Mucosa of descending colon (tissue), 3 donors: Measurements from ENCODE around the gene PCBP3. TPM values are rescaled to one million over a fixed set of nuclear protein-coding genes. Genes with fewer than 3 reads are reported as not detected.

Experiments used
- ATAC-seq: fragments of 200-7000 bp; cut with Tn5 transposase; one replicate; pipeline ENCODE4 v1.9.1; 2020; ENCODE audit warnings: mild to moderate bottlenecking, moderate library complexity
- DNase-seq, 3 donors: peaks; one replicate each; pipeline ENCODE4 v3.0.0-alpha.2; 2020
- H3K36me3 ChIP-seq: fragments of 200-600 bp; one replicate; pipeline ENCODE4 v1.8.0; 2021; ENCODE audit warnings: low read depth, mild to moderate bottlenecking
- H3K4me1 ChIP-seq: fragments of 200-600 bp; one replicate; pipeline ENCODE4 v1.8.0; 2021; ENCODE audit warnings: low read depth, mild to moderate bottlenecking
- H3K4me3 ChIP-seq: fragments of 200-600 bp; one replicate; pipeline ENCODE4 v1.8.0; 2021; ENCODE audit warnings: mild to moderate bottlenecking
- H3K9me3 ChIP-seq: fragments of 200-600 bp; one replicate; pipeline ENCODE4 v1.8.0; 2021; ENCODE audit warnings: mild to moderate bottlenecking
- intact Hi-C, 2 donors: fragments of 100-400 bp; cut with DNase I in 1 of 2; cut with micrococcal nuclease in 1 of 2; formaldehyde crosslinking; loops; one replicate each; pipeline versions ENCODE4 v1.11.0 to v1.11.1; 2022; cut with DNase I, micrococcal nuclease
- total RNA-seq, 3 donors: library from RNA; stranded (reverse); fragmentation: NEBNext Ultra II Directional in 2 of 3; extraction: Animal tissue kit (Norgen Biotek cat#: 25700) in 2 of 3; gene quantifications; one replicate each; pipeline versions ENCODE4 v1.2.1 to v1.2.4, GENCODE V29; 2021 to 2023
- TF ChIP-seq, protein P1 (sequence below): fragments of 200-600 bp; IDR thresholded peaks from one replicate; pipeline ENCODE4 v1.8.0; 2022; ENCODE audit warnings: antibody characterized with exemption, mild to moderate bottlenecking
- donor health status: DM: no; HTN: no; CAD: no; lungs with moderate emphysema.
- donor health status: DM: no; HTN: no; CAD: no.
- donor health status: DM: no; HTN: yes; CAD: no.

Gene PCBP3
- total RNA-seq, 3 donors from 2014 or later, result 4.5 to 18.4 (median 7.6) TPM

DNA sequence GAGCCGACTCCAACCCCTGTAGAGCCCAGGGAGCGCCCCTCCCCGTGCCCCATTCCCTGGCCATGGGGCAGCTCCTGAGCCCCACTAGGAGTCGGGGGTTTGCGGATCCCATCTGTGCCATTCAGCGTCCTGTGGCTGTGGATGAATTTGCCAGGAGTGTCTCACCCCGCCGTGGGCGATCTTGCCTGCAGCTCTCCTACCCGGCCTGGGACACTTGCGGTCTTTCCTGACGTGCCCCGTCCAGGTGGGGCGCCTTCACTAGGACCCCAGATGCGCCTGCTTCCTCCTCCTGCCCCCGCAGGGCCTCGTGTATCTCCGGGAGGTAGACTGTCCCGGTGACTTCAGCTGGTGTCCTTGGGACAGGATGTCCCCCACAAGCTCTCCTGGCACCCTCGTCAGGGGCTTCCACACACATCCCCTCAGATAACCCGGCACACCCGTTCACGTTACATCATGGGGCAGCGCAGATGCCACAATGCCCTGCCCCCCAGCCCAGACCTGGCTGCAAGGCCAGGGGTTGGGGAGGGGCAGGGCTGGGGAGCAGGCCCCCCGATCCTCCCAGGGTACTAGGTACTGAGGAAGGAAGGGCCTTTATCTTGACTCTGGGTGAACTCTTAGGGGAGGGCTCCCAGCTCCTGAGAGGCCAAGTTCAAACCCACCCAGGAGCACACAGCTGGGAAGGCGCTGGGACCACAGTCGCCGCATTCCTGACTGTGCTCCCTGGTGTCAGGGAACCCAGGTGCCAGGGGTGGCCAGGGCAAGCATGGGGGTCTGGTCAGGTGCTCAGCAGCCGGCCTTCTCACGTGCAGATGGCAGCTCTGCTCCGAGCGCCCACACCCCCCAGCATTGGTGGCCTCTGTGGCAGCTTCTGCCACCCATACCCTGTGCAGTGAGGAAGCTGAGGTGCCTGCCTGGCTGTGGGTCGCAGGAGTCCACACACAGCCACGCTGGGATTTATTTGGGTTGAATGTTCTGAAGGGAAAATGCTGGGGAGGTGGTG is 284.6 kb downstream of the PCBP3 start:
- H3K36me3 ChIP-seq, result no peaks in the 10 kb centered on the region
- H3K4me3 ChIP-seq, result no peak overlapping the region
- ATAC-seq, result no peak
- TF ChIP-seq, protein P1, sequence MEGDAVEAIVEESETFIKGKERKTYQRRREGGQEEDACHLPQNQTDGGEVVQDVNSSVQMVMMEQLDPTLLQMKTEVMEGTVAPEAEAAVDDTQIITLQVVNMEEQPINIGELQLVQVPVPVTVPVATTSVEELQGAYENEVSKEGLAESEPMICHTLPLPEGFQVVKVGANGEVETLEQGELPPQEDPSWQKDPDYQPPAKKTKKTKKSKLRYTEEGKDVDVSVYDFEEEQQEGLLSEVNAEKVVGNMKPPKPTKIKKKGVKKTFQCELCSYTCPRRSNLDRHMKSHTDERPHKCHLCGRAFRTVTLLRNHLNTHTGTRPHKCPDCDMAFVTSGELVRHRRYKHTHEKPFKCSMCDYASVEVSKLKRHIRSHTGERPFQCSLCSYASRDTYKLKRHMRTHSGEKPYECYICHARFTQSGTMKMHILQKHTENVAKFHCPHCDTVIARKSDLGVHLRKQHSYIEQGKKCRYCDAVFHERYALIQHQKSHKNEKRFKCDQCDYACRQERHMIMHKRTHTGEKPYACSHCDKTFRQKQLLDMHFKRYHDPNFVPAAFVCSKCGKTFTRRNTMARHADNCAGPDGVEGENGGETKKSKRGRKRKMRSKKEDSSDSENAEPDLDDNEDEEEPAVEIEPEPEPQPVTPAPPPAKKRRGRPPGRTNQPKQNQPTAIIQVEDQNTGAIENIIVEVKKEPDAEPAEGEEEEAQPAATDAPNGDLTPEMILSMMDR, result no peak
- no peak for DNase-seq
- no peaks in the 10 kb centered on the region for H3K4me1 ChIP-seq
- H3K9me3 ChIP-seq, result no peaks in the 10 kb centered on the region
- intact Hi-C loops, result no loop called here

DNA sequence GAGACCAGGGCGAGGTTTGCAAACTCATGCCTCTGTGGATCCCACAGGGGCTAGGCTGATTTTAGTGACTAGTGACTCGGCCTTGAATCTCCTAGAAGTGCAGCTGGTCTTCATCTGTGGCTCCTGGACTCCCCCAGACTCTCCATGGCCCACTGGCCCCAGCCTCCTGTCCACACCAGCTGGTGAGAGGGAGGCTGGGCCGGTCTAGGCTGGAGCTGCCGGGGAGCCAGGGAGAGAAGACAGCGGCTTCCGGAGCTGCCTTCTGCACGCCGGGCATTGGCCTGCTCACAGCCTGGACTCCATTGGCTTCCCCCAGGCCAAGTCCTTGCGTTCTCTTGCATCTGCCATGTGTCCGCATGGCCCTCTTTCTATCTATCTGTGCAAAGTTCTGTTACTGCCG is 285.9 kb downstream of the PCBP3 start:
- H3K4me1 ChIP-seq, result no peaks in the 10 kb centered on the region
- TF ChIP-seq, protein P1, result no peak
- H3K9me3 ChIP-seq, result no peaks in the 10 kb centered on the region
- no peak overlapping the region for H3K4me3 ChIP-seq
- H3K36me3 ChIP-seq, result no peaks in the 10 kb centered on the region
- intact Hi-C loops, result no loop called here
- no peak for ATAC-seq
- no peak for DNase-seq

DNA sequence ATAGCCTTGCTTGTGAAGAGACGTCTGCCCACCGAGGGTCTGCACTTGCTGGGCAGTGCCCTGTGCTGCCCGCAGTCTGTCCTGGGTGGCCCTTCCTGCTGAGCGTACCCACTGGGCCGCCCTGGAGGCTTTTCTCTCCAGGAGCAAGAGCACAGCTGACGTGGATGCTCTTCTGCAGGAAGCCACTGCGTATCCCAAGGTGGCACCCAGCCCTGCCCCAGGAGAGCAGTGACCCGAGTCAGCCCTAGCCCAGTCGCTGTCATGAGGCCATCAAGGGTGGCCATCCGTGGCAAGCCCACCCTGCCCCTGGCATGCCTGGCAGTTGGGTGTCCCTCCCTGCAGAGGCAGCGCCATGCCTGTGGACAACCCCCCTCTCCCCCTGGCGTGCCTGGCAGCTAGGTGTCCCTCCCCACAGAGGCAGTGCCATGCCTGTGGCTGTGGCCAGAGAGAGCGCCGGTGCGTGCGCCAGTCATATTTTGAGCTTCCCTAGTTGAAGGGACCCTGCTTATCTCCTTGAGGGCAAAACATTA is 286.8 kb downstream of the PCBP3 start:
- Histone ChIP-seq H3K36me3 (no peaks in the 10 kb centered on the region), H3K9me3 (no peaks in the 10 kb centered on the region), H3K4me3 (no peak overlapping the region), H3K4me1 (no peaks in the 10 kb centered on the region)
- DNase-seq (no peak), ATAC-seq (no peak)
- TF ChIP-seq, protein P1, result no peak
- intact Hi-C loops, result no loop called here

DNA sequence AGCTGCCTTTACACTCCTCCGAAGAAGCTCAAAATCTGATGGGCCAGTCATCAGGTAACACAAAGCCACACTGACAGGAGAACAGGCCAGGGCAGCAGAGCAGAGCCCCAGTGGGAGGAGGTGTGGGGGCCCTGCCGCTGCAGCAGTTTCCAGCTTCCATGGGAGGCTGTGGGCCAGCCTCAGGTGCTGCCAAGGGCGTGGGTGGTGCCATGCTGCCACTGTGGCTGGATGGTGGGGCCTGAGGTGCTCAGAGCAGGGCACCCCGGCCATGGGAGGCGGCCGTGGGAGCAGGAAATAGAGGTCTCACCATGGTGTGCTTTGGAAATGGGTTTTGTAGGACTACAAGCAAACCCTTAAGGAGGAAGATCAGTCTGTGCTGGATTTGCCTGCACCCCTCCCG is 287.3 kb downstream of the PCBP3 start:
- H3K9me3 ChIP-seq, result no peaks in the 10 kb centered on the region
- no peaks in the 10 kb centered on the region for H3K4me1 ChIP-seq
- ATAC-seq (no peak), DNase-seq (no peak)
- TF ChIP-seq, protein P1, result no peak
- H3K4me3 ChIP-seq, result no peak overlapping the region
- intact Hi-C loops, result no loop called here
- H3K36me3 ChIP-seq, result no peaks in the 10 kb centered on the region

DNA sequence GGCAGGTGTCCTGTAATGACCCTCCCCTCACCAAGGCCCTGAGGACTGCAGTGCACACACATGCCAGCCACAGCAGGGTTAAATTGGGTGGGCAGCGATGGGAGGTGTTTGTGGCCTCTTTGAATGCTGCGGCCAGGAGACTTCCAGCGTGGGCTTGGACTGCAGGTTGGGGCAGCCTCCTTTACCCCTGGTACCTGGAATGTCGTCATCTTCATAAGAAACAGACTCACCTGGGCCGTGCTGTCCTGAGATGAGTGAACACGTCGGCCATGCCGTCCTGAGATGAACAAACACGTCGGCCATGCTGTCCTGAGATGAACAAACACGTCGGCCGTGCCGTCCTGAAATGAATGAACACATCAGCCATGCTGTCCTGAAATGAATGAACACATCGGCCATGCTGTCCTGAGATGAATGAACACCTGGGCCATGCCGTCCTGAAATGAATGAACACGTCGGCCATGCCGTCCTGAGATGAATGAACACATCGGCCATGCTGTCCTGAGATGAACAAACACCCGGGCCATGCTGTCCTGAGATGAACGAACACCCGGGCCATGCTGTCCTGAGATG is 288.0 kb downstream of the PCBP3 start:
- TF ChIP-seq, protein P1, result no peak
- Histone ChIP-seq H3K36me3 (no peaks in the 10 kb centered on the region), H3K9me3 (no peaks in the 10 kb centered on the region), H3K4me1 (no peaks in the 10 kb centered on the region), H3K4me3 (no peak overlapping the region)
- intact Hi-C loops, result no loop called here
- ATAC-seq, result no peak
- no peak for DNase-seq
